IMR-90 (cell line): ENCODE results near the gene TAOK1. TPM values are rescaled to one million over a fixed set of nuclear protein-coding genes. Genes with fewer than 3 reads are reported as not detected.

Experiments
- ATAC-seq: fragments of 200-7000 bp; cut with Tn5 transposase; 2 replicates; pipeline ENCODE4 v1.9.1; 2020; ENCODE audit warnings: low read depth, mild to moderate bottlenecking, moderate library complexity
- BruUV-seq: library from RNA; stranded (reverse); fragments of 400-500 nt; replicated peaks from 2 replicates; lab custom pipeline; 2021; lab: Mats Ljungman, UMichigan
- CTCF ChIA-PET: fragments of 300-600 bp; formaldehyde crosslinking; extraction: SDS; loops from one replicate; lab custom pipeline; 2021; ENCODE audit warnings: antibody characterized with exemption; lab: Yijun Ruan, JAX
- POLR2A ChIA-PET: fragments of 300-600 bp; sonication (Branson Sonifier 250); formaldehyde crosslinking; loops from one replicate; lab custom pipeline; 2022; ENCODE audit warnings: antibody characterized with exemption; ENCODE audit not compliant: unreplicated experiment; lab: Charles Lee
- DNase-seq: peaks from one replicate; pipeline ENCODE4 v3.0.0; 2013
- H2AFZ ChIP-seq: replicated peaks from 2 replicates; pipeline ENCODE3; 2013; ENCODE audit warnings: low read length, mild to moderate bottlenecking; ENCODE audit not compliant: poor library complexity
- H2AK5ac ChIP-seq: 2 replicates; pipeline ENCODE4 v1.6.1; 2013; ENCODE audit warnings: low read depth, low read length, inconsistent platforms
- H2AK9ac ChIP-seq: replicated peaks from 2 replicates; pipeline ENCODE3; 2013; ENCODE audit warnings: mild to moderate bottlenecking, low read depth, low read length, moderate library complexity; ENCODE audit not compliant: poor library complexity
- H2BK120ac ChIP-seq: 2 replicates; pipeline ENCODE4 v1.6.1; 2013; ENCODE audit warnings: low read depth, low read length, inconsistent platforms
- H2BK15ac ChIP-seq: 3 replicates; pipeline ENCODE4 v1.6.1; 2013; ENCODE audit warnings: low read depth, low read length, inconsistent platforms
- H2BK20ac ChIP-seq: 2 replicates; pipeline ENCODE4 v1.6.1; 2013; ENCODE audit warnings: low read depth, mild to moderate bottlenecking, inconsistent platforms, low read length, moderate library complexity
- H2BK5ac ChIP-seq: 2 replicates; pipeline ENCODE4 v1.6.1; 2013; ENCODE audit warnings: mild to moderate bottlenecking, low read depth, low read length, inconsistent platforms; ENCODE audit not compliant: poor library complexity, severe bottlenecking
- H3K14ac ChIP-seq: replicated peaks from 2 replicates; pipeline ENCODE4 v1.6.1; 2013; ENCODE audit warnings: low read depth, low read length, inconsistent platforms
- H3K18ac ChIP-seq: 2 replicates; pipeline ENCODE4 v1.6.1; 2013; ENCODE audit warnings: low read depth, low read length, control low read depth
- H3K23ac ChIP-seq: 2 replicates; pipeline ENCODE4 v1.6.1; 2013; ENCODE audit warnings: low read depth, low read length, inconsistent platforms
- H3K27ac ChIP-seq: 2 replicates; pipeline ENCODE4 v1.5.1; 2013; ENCODE audit warnings: mild to moderate bottlenecking, control low read depth, low read length; ENCODE audit not compliant: insufficient read depth
- H3K27me3 ChIP-seq: 2 replicates; pipeline ENCODE4 v1.6.1; 2013; ENCODE audit warnings: low read length; ENCODE audit not compliant: control insufficient read depth, insufficient read depth
- H3K36me3 ChIP-seq: 2 replicates; pipeline ENCODE4 v1.6.1; 2013; ENCODE audit warnings: low read length, mixed read lengths; ENCODE audit not compliant: control insufficient read depth, insufficient read depth
- H3K4ac ChIP-seq: 2 replicates; pipeline ENCODE4 v1.6.1; 2013; ENCODE audit warnings: low read depth, low read length, inconsistent platforms
- H3K4me1 ChIP-seq: 2 replicates; pipeline ENCODE4 v1.6.1; 2013; ENCODE audit warnings: low read length, mixed read lengths; ENCODE audit not compliant: control insufficient read depth, insufficient read depth
- H3K4me2 ChIP-seq: 2 replicates; pipeline ENCODE4 v1.6.1; 2013; ENCODE audit warnings: low read depth, mild to moderate bottlenecking, control low read depth, low read length, moderate library complexity
- H3K4me3 ChIP-seq: 2 replicates; pipeline ENCODE4 v1.5.1; 2013; ENCODE audit warnings: low read depth, mild to moderate bottlenecking, control low read depth, low read length, moderate library complexity; ENCODE audit not compliant: insufficient read depth
- H3K56ac ChIP-seq: 2 replicates; pipeline ENCODE4 v1.6.1; 2013; ENCODE audit warnings: low read length, inconsistent platforms; ENCODE audit not compliant: insufficient read depth; ENCODE audit errors: extremely low read depth
- H3K79me1 ChIP-seq, 2 experiments: 2 replicates each; pipeline ENCODE4 v1.6.1; 2013; ENCODE audit warnings: low read length in 2 of 2, inconsistent platforms in 1 of 2, low read depth in 1 of 2
- H3K9ac ChIP-seq: 2 replicates; pipeline ENCODE4 v1.6.1; 2013; ENCODE audit warnings: low read depth, low read length, control low read depth
- H3K9me1 ChIP-seq: 2 replicates; pipeline ENCODE4 v1.6.1; 2013; ENCODE audit warnings: low read length, inconsistent platforms; ENCODE audit not compliant: insufficient read depth
- H3K9me3 ChIP-seq: 2 replicates; pipeline ENCODE4 v1.6.1; 2013; ENCODE audit warnings: low read length; ENCODE audit not compliant: control insufficient read depth, insufficient read depth
- H4K20me1 ChIP-seq: 2 replicates; pipeline ENCODE4 v1.6.1; 2013; ENCODE audit warnings: low read length, inconsistent platforms; ENCODE audit not compliant: insufficient read depth
- H4K5ac ChIP-seq: 2 replicates; pipeline ENCODE4 v1.6.1; 2013; ENCODE audit warnings: mild to moderate bottlenecking, low read depth, low read length, control low read depth
- H4K8ac ChIP-seq, 2 experiments: 2 replicates each; pipeline ENCODE4 v1.6.1; 2013; ENCODE audit warnings: low read depth in 2 of 2, low read length in 2 of 2, control low read depth in 1 of 2, inconsistent platforms in 1 of 2
- H4K91ac ChIP-seq: 2 replicates; pipeline ENCODE4 v1.6.1; 2013; ENCODE audit warnings: low read depth, low read length, inconsistent platforms; ENCODE audit not compliant: insufficient read depth
- CHD1 ChIP-seq: IDR thresholded peaks from 2 replicates; pipeline ENCODE4 v1.6.1; 2012; ENCODE audit warnings: low read depth, low read length, improper control_type of control experiment
- MAFK ChIP-seq: IDR thresholded peaks from 2 replicates; pipeline ENCODE4 v1.6.1; 2012; ENCODE audit warnings: low read depth, low read length, improper control_type of control experiment
- MAZ ChIP-seq: IDR thresholded peaks from 2 replicates; pipeline ENCODE4 v1.6.1; 2012; ENCODE audit warnings: low read depth, mild to moderate bottlenecking, low read length, improper control_type of control experiment, moderate library complexity, borderline replicate concordance
- POLR2A ChIP-seq: IDR thresholded peaks from 2 replicates; pipeline ENCODE4 v1.6.1; 2012; ENCODE audit warnings: mild to moderate bottlenecking, low read depth, low read length
- RCOR1 ChIP-seq: IDR thresholded peaks from 2 replicates; pipeline ENCODE4 v1.6.1; 2012; ENCODE audit warnings: mild to moderate bottlenecking, low read length, improper control_type of control experiment; ENCODE audit not compliant: insufficient replicate concordance
- SMC3 ChIP-seq: fragments of 150-350 bp; IDR thresholded peaks from 2 replicates; pipeline ENCODE4 v1.6.1; 2016; ENCODE audit warnings: low read depth, mild to moderate bottlenecking, antibody characterized with exemption, low read length, moderate library complexity
- WGBS, 2 experiments: methylation state at CpG; one replicate each; pipeline versions ENCODE4 v1.1.5 to v1.1.7; 2013; ENCODE audit warnings: missing lambda C conversion rate in 2 of 2; ENCODE audit not compliant: insufficient read length in 1 of 2; ENCODE audit errors: extremely low coverage in 2 of 2; 5-methylcytosine and 5-hydroxymethylcytosine counted together
- dilution Hi-C: fragments of 300-500 bp; cut with HindIII; formaldehyde crosslinking; loops from one replicate; pipeline ENCODE4 v1.14.3; 2018; ENCODE audit warnings: low sequenced_read_pairs; ENCODE audit not compliant: unreplicated experiment
- in situ Hi-C: fragments of 300-500 bp; cut with MboI; formaldehyde crosslinking; loops from 3 replicates; pipeline ENCODE4 v1.14.3; 2019; ENCODE audit warnings: low sequenced_read_pairs, inconsistent platforms, mixed read lengths
- intact Hi-C: fragments of 100-400 bp; cut with micrococcal nuclease; formaldehyde crosslinking; loops from 2 replicates; pipeline ENCODE4 v1.10.0; 2022
- polyA plus RNA-seq, 3 experiments: library from polyadenylated mRNA; depleted of rRNA; stranded (reverse); fragments of >200 nt; gene quantifications; 2 replicates each; pipeline ENCODE4 v1.2.3, GENCODE V29; 2012; ENCODE audit warnings: low replicate concordance in 1 of 3
- total RNA-seq: library from RNA; depleted of rRNA; stranded (reverse); fragments of >200 nt; gene quantifications from 2 replicates; pipeline ENCODE4 v1.2.3, GENCODE V29; 2012
- TF ChIP-seq, protein P1 (sequence below): fragments of 150-350 bp; IDR thresholded peaks from 2 replicates; pipeline ENCODE4 v1.6.1; 2016; ENCODE audit warnings: low read depth, mild to moderate bottlenecking, low read length, moderate library complexity, borderline replicate concordance
- TF ChIP-seq, protein P2 (sequence below): fragments of 150-350 bp; IDR thresholded peaks from 2 replicates; pipeline ENCODE4 v1.6.1; 2017; ENCODE audit warnings: mild to moderate bottlenecking, antibody characterized with exemption, low read length, low read depth

Gene TAOK1
- total and polyA plus RNA-seq, 2 of the 4 experiments (the other 2 are of a cell fraction), result 9.8 to 91.8 TPM

DNA sequence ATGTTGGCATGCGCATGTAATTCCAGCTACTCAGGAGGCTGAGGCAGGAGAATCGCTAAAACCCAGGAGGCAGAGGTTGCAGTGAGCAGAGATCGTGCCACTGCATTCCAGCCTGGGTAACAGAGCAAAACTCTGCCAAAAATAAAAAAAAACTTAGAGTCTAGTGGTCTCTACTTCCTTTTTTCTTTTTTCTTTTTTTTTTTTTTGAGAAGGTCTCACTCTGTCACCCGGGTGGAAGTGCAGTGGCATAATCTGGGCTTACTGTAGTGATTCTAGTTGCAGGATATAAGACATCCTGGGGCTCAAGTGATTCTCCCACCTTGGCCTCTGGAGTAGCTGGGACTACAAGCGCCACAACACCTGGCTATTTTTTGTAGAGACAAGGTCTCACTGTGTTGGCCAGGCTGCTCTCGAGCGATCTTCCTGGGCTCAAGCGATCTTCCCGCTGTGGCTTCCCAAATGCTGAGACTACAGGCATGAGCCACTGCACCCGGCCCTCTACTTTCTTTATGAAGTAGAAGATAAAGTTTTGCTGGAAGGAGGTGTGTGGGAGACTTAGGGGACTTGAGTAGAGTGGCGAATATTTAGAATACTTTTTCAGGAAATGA lies 47.9 kb upstream of the TAOK1 start:
- TF ChIP-seq MAZ (no peak), MAFK (no peak), POLR2A (no peak), RCOR1 (no peak), CHD1 (no peak), SMC3 (no peak)
- TF ChIP-seq, protein P1, sequence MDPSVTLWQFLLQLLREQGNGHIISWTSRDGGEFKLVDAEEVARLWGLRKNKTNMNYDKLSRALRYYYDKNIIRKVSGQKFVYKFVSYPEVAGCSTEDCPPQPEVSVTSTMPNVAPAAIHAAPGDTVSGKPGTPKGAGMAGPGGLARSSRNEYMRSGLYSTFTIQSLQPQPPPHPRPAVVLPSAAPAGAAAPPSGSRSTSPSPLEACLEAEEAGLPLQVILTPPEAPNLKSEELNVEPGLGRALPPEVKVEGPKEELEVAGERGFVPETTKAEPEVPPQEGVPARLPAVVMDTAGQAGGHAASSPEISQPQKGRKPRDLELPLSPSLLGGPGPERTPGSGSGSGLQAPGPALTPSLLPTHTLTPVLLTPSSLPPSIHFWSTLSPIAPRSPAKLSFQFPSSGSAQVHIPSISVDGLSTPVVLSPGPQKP, result no peak
- TF ChIP-seq, protein P2, sequence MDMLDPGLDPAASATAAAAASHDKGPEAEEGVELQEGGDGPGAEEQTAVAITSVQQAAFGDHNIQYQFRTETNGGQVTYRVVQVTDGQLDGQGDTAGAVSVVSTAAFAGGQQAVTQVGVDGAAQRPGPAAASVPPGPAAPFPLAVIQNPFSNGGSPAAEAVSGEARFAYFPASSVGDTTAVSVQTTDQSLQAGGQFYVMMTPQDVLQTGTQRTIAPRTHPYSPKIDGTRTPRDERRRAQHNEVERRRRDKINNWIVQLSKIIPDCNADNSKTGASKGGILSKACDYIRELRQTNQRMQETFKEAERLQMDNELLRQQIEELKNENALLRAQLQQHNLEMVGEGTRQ, result no peak
- no peak overlapping the region for H3K23ac ChIP-seq
- no TSS peak for BruUV-seq
- no peaks in the 10 kb centered on the region for H3K79me1 ChIP-seq
- no peak overlapping the region for H2AFZ ChIP-seq
- no peak overlapping the region for H2BK5ac ChIP-seq
- no peak overlapping the region for H2BK120ac ChIP-seq
- H3K18ac ChIP-seq, result no peak overlapping the region
- H3K9ac ChIP-seq, result no peak overlapping the region
- no peak overlapping the region for H4K91ac ChIP-seq
- CTCF ChIA-PET, result no interaction called here
- no peak overlapping the region for H3K56ac ChIP-seq
- no peak overlapping the region for H3K14ac ChIP-seq
- POLR2A ChIA-PET, result no interaction called here
- H2BK15ac ChIP-seq, result no peak overlapping the region
- H4K5ac ChIP-seq, result no peak overlapping the region
- no peak overlapping the region for H3K4me3 ChIP-seq
- in situ Hi-C loops, result loop anchor here (25.0 kb wide), 1 partner anchor 720 kb away; no protein-coding TSS in a partner anchor
- no peak overlapping the region for H2AK5ac ChIP-seq
- H3K4me1 ChIP-seq, result no peaks in the 10 kb centered on the region
- no peak overlapping the region for H3K4me2 ChIP-seq
- H3K4ac ChIP-seq, result no peak overlapping the region
- H3K9me1 ChIP-seq, result no peaks in the 10 kb centered on the region
- H2AK9ac ChIP-seq, result no peak overlapping the region
- dilution Hi-C loops, result no loop called here
- no peaks in the 10 kb centered on the region for H4K20me1 ChIP-seq
- H4K8ac ChIP-seq, result no peak overlapping the region
- intact Hi-C loops, result no loop called here
- peaks cover 17% of the 10 kb centered on the region for H3K27me3 ChIP-seq
- no peaks in the 10 kb centered on the region for H3K36me3 ChIP-seq
- DNase-seq (no peak), ATAC-seq (no peak)
- H3K9me3 ChIP-seq, result no peaks in the 10 kb centered on the region
- H3K27ac ChIP-seq, result no peak overlapping the region
- no peak overlapping the region for H2BK20ac ChIP-seq
- WGBS, 2 experiments, result 93% methylated on average over 3 of the region's 11 CpGs; no CpG with 5 or more reads in 1 of the 2 experiments
